Measurements from ENCODE around the gene TSPO. TPM values are rescaled to one million over a fixed set of nuclear protein-coding genes. Genes with fewer than 3 reads are reported as not detected.
"Not testable (repeated sequence)": the region's sequence is repeated elsewhere in the genome, so short reads cannot be mapped to it uniquely, and the experiment has no call there.

Gene TSPO
- 207 and 342 TPM in 2 replicates for total RNA-seq

GRCh38 chr22:43151251-43152002, at the start of gene TSPO:
Gene TSPO, plus strand, starts transcription at chr22:43151559. Its CDS starts 7,680 bp downstream, at chr22:43159239.
- DNase-seq (ENCODE audit: low read depth, low spot score), result no peak

- DNase-seq (ENCODE audit: low read depth, low spot score), result not testable (repeated sequence)
Measured at GRCh38 chr22:43104056-43104625, 47.2 kb upstream of the TSPO start.

GRCh38 chr22:43104950-43105349, 46.4 kb upstream of the TSPO start:
- DNase-seq (ENCODE audit: low read depth, low spot score), result not testable (repeated sequence)

GRCh38 chr22:43106302-43106701, 45.1 kb upstream of the TSPO start:
- no peak for DNase-seq (ENCODE audit: low read depth, low spot score)

- no peak for DNase-seq (ENCODE audit: low read depth, low spot score)
Measured at GRCh38 chr22:43109511-43109910, 41.8 kb upstream of the TSPO start.

- DNase-seq (ENCODE audit: low read depth, low spot score), result no peak
Measured at GRCh38 chr22:43109921-43110443, 41.4 kb upstream of the TSPO start.

GRCh38 chr22:43110444-43110926, 40.9 kb upstream of the TSPO start, which contains the start of gene BIK:
Gene BIK, plus strand, starts transcription at chr22:43110750. Its CDS starts 13,273 bp downstream, at chr22:43124023.
- no peak for DNase-seq (ENCODE audit: low read depth, low spot score)

- no peak for DNase-seq (ENCODE audit: low read depth, low spot score)
Measured at GRCh38 chr22:43110927-43111623, 40.3 kb upstream of the TSPO start.

GRCh38 chr22:43113526-43114251, 37.7 kb upstream of the TSPO start:
- DNase-seq (ENCODE audit: low read depth, low spot score), result no peak

- no peak for DNase-seq (ENCODE audit: low read depth, low spot score)
Measured at GRCh38 chr22:43114958-43115357, 36.4 kb upstream of the TSPO start.

- DNase-seq (ENCODE audit: low read depth, low spot score), result no peak
Measured at GRCh38 chr22:43116932-43117331, 34.4 kb upstream of the TSPO start.

GRCh38 chr22:43118024-43118849, 33.1 kb upstream of the TSPO start:
- DNase-seq (ENCODE audit: low read depth, low spot score), result no peak

GRCh38 chr22:43118953-43119458, 32.4 kb upstream of the TSPO start:
- no peak for DNase-seq (ENCODE audit: low read depth, low spot score)

- DNase-seq (ENCODE audit: low read depth, low spot score), result no peak
Measured at GRCh38 chr22:43126501-43127165, 24.7 kb upstream of the TSPO start.

- DNase-seq (ENCODE audit: low read depth, low spot score), result no peak
Measured at GRCh38 chr22:43127166-43127908, 24.0 kb upstream of the TSPO start.

GRCh38 chr22:43128116-43128515, 23.2 kb upstream of the TSPO start:
- DNase-seq (ENCODE audit: low read depth, low spot score), result no peak

GRCh38 chr22:43128928-43129424, 22.4 kb upstream of the TSPO start:
- DNase-seq (ENCODE audit: low read depth, low spot score), result no peak

Data from pulmonary artery endothelial cell (primary cell).